WI38 (cell line): ENCODE data around the gene MUC5B.

ENCODE experiments used
- H3K4me3 ChIP-seq: 2 replicates; pipeline ENCODE4 v1.5.1; 2011; ENCODE audit warnings: low read depth, mild to moderate bottlenecking, control low read depth, low read length
- TF ChIP-seq, protein P1 (sequence below): IDR thresholded peaks from 2 replicates; pipeline ENCODE4 v1.5.1; 2012; ENCODE audit warnings: low read depth, mild to moderate bottlenecking, control low read depth, low read length

The MUC5B gene

GRCh38 chr11:1177771-1178090 is 45.1 kb upstream of the MUC5B start:
- no peak overlapping the region for H3K4me3 ChIP-seq
- TF ChIP-seq, protein P1, sequence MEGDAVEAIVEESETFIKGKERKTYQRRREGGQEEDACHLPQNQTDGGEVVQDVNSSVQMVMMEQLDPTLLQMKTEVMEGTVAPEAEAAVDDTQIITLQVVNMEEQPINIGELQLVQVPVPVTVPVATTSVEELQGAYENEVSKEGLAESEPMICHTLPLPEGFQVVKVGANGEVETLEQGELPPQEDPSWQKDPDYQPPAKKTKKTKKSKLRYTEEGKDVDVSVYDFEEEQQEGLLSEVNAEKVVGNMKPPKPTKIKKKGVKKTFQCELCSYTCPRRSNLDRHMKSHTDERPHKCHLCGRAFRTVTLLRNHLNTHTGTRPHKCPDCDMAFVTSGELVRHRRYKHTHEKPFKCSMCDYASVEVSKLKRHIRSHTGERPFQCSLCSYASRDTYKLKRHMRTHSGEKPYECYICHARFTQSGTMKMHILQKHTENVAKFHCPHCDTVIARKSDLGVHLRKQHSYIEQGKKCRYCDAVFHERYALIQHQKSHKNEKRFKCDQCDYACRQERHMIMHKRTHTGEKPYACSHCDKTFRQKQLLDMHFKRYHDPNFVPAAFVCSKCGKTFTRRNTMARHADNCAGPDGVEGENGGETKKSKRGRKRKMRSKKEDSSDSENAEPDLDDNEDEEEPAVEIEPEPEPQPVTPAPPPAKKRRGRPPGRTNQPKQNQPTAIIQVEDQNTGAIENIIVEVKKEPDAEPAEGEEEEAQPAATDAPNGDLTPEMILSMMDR = no peak

GRCh38 chr11:1178201-1178885 is 44.5 kb upstream of the MUC5B start:
- TF ChIP-seq, protein P1 = no peak
- no peak overlapping the region for H3K4me3 ChIP-seq

GRCh38 chr11:1178906-1179305 is 44.0 kb upstream of the MUC5B start:
- H3K4me3 ChIP-seq = no peak overlapping the region
- TF ChIP-seq, protein P1 = no peak

GRCh38 chr11:1179641-1180040 is 43.2 kb upstream of the MUC5B start:
- TF ChIP-seq, protein P1 = no peak
- H3K4me3 ChIP-seq = no peak overlapping the region

GRCh38 chr11:1180171-1180570 is 42.7 kb upstream of the MUC5B start:
- TF ChIP-seq, protein P1 = no peak
- no peak overlapping the region for H3K4me3 ChIP-seq

GRCh38 chr11:1180947-1181391 is 41.9 kb upstream of the MUC5B start:
- TF ChIP-seq, protein P1 = no peak
- no peak overlapping the region for H3K4me3 ChIP-seq

DNA sequence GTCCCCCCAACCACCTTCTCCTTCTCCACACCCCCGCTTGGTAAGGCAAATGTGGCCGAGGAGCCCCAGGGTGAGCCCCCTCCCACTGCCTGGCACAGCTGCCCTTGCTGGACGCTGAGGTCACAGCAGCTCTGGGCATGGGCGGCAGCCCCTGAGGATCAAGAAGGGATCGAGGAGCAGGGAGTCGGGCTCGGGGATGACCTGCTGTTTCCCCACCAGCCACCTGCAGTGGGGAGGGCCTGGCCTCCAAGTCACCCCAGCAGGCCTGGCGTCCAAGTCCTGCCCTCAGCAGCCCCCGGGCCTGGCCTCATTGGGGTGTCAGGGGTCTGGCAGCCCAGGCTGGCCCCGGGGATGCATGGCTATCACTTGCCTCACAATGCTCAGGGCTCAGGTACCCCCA is 41.4 kb upstream of the MUC5B start:
- H3K4me3 ChIP-seq = no peak overlapping the region
- TF ChIP-seq, protein P1 = no peak
